Right lobe of liver (tissue), 6 donors: ENCODE measurements around the gene CIB4. TPM values are rescaled to one million over a fixed set of nuclear protein-coding genes. Genes with fewer than 3 reads are reported as not detected.

Experiments used
- ATAC-seq, 4 donors: fragments of 200-7000 bp; cut with Tn5 transposase; one replicate each; pipeline ENCODE4 v1.9.1; 2020; ENCODE audit warnings: mild to moderate bottlenecking in 4 of 4, moderate library complexity in 4 of 4
- DNase-seq, 3 donors: peaks; one replicate each; pipeline ENCODE4 v3.0.0-alpha.2; 2020
- H3K27ac ChIP-seq, 3 donors: fragments of 200-600 bp; one replicate each; pipeline ENCODE4 v1.8.0; 2022
- H3K27me3 ChIP-seq, 2 donors: fragments of 200-600 bp; one replicate each; pipeline ENCODE4 v1.8.0; 2022
- H3K36me3 ChIP-seq, 4 donors: fragments of 200-600 bp; sonication (generic) in 1 of 4; one replicate each; pipeline versions ENCODE4 v1.5.1 to v1.8.0; 2017 to 2022; ENCODE audit warnings: control low read depth in 1 of 4
- H3K4me1 ChIP-seq, 4 donors: fragments of 200-600 bp; sonication (generic) in 1 of 4; one replicate each; pipeline versions ENCODE4 v1.5.1 to v1.8.0; 2017 to 2022; ENCODE audit warnings: control low read depth in 1 of 4
- H3K4me3 ChIP-seq, 3 donors: fragments of 200-600 bp; one replicate each; pipeline ENCODE4 v1.8.0; 2022
- H3K9me3 ChIP-seq, 4 donors: fragments of 200-600 bp; sonication (generic) in 1 of 4; one replicate each; pipeline versions ENCODE4 v1.5.1 to v1.8.0; 2017 to 2022; ENCODE audit warnings: control low read depth in 1 of 4
- POLR2A ChIP-seq: fragments of 450-650 bp; IDR thresholded peaks from one replicate; pipeline ENCODE4 v1.6.1; 2017; ENCODE audit warnings: antibody characterized with exemption, mild to moderate bottlenecking
- WGBS: methylation state at CpG from one replicate; pipeline ENCODE4 v1.1.6; 2018; ENCODE audit warnings: low coverage, low lambda C conversion rate; ENCODE audit not compliant: insufficient coverage; ENCODE audit errors: missing lambda C conversion rate; 5-methylcytosine and 5-hydroxymethylcytosine counted together
- intact Hi-C, 2 donors: fragments of 100-400 bp; cut with DNase I; formaldehyde crosslinking; loops; one replicate each; pipeline versions ENCODE4 v1.11.2 to v1.14.1; 2022
- total RNA-seq, 6 experiments: library from RNA; depleted of rRNA in 2 of 6; stranded (reverse); fragments of >200 nt in 2 of 6; fragmentation: NEBNext Ultra II Directional in 3 of 6; extraction: Animal tissue kit (Norgen Biotek cat#: 25700) in 3 of 6; gene quantifications; one replicate each; pipeline versions ENCODE4 v1.1.0 to v1.2.4, GENCODE V29; 2016 to 2023
- TF ChIP-seq, protein P1 (sequence below), 4 donors: fragments of 200-600 bp in 3 of 4; fragments of 450-650 bp in 1 of 4; IDR thresholded peaks; one replicate each; pipeline versions ENCODE4 v1.5.1 to v1.8.0; 2016 to 2022; ENCODE audit warnings: antibody characterized with exemption in 4 of 4, mild to moderate bottlenecking in 2 of 4
- donor health status: DM: no; HTN: yes; CAD: no.
- donor health status: DM: no; HTN: no; CAD: no.
- donor health status: DM: no; HTN: no; CAD: no.
- donor health status: DM: no; HTN: yes; CAD: no.
- donor health status: DM: no; HTN: yes; CAD: no.

Gene CIB4
- total RNA-seq, 6 experiments from 2014 or later, result not detected

DNA sequence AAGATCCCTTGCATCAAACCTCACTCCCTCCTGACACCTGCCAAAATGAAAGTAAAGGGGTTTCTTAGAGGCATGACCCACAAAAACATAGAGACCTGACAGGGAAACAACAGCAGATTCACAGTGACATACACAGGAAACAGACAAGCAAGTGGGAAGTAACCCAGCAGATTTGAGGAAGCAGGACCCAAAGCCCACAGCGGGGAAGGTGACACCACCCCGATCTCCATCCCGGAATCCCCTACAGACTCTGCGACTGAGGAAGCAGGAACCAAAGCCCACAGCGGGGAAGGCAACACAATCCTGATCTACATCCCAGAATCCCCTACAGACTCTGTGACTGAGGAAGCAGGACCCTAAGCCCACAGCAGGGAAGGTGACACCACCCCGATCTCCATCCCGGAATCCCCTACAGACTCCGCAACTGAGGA lies 21.6 kb downstream of the CIB4 start:
- TF ChIP-seq, protein P1, sequence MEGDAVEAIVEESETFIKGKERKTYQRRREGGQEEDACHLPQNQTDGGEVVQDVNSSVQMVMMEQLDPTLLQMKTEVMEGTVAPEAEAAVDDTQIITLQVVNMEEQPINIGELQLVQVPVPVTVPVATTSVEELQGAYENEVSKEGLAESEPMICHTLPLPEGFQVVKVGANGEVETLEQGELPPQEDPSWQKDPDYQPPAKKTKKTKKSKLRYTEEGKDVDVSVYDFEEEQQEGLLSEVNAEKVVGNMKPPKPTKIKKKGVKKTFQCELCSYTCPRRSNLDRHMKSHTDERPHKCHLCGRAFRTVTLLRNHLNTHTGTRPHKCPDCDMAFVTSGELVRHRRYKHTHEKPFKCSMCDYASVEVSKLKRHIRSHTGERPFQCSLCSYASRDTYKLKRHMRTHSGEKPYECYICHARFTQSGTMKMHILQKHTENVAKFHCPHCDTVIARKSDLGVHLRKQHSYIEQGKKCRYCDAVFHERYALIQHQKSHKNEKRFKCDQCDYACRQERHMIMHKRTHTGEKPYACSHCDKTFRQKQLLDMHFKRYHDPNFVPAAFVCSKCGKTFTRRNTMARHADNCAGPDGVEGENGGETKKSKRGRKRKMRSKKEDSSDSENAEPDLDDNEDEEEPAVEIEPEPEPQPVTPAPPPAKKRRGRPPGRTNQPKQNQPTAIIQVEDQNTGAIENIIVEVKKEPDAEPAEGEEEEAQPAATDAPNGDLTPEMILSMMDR (IDR thresholded peaks at IDR 0.05), result no peak
- no peak for TF ChIP-seq POLR2A
- ATAC-seq, result peak in 1 of 4 donors; percentile 23

DNA sequence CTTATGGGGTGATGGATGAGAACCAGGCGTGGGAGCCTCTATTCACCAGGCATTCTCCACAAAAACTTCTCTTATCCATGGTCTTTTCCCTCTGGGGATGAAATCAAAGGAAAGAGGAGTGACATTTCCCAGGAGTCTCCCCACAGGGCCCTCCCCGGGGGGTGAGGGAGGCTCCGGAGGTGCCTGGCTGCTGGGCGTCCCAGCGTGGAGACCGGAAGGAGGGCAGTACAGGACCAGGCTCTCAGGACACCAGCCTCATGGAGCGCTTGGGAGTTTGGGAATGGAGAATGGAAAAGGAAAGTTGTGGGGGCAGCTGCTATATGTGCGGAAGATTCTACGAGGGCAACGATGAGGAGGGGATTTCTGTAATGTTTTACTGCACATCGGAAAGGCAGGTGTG lies 22.1 kb downstream of the CIB4 start:
- no peaks in the 10 kb centered on the region for H3K9me3 ChIP-seq
- 58% methylated on average over 10 of the region's 11 CpGs for WGBS
- intact Hi-C loops, result no loop called here
- TF ChIP-seq, protein P1 (IDR thresholded peaks at IDR 0.05), result no peak
- no peak for TF ChIP-seq POLR2A
- H3K36me3 ChIP-seq, result no peaks in the 10 kb centered on the region
- H3K4me3 ChIP-seq, result no peak overlapping the region
- H3K4me1 ChIP-seq, result no peaks in the 10 kb centered on the region
- DNase-seq, result peak in 1 of 3 donors; percentile 27
- no peak for ATAC-seq
- H3K27me3 ChIP-seq, result no peaks in the 10 kb centered on the region
- no peak overlapping the region for H3K27ac ChIP-seq

More for the DNA sequence above, 21.6 kb downstream of the CIB4 start:
- Histone ChIP-seq H3K27me3 (no peaks in the 10 kb centered on the region), H3K27ac (no peak overlapping the region), H3K4me1 (no peaks in the 10 kb centered on the region), H3K4me3 (no peak overlapping the region), H3K36me3 (no peaks in the 10 kb centered on the region), H3K9me3 (no peaks in the 10 kb centered on the region)
- 35% methylated on average over 2 of the region's 8 CpGs for WGBS
- intact Hi-C loops, result no loop called here
- peak in 2 of 3 donors; percentile 12 to 27 for DNase-seq

DNA sequence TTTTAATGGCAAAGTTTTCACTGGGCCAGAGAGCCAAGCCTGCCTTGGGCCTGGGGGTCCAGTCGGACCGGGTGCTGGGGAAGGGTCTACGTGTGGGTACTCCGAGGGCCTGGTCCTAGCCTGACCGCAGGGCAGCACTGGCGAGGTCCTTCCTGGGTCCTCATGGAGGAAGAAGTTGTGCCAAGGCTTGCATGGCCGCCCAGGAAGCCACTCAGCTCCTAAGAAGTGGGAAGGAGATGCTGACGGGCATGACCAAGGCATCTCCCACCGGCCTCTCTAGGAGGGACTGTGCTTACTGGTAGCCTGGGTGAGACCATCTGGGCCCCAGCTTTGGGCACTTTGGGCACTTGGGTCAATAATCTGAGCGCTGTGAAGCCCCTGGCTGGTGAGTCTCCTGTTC lies 22.6 kb downstream of the CIB4 start:
- ATAC-seq, result no peak
- no peak overlapping the region for H3K27ac ChIP-seq
- H3K36me3 ChIP-seq, result no peaks in the 10 kb centered on the region
- H3K9me3 ChIP-seq, result no peaks in the 10 kb centered on the region
- TF ChIP-seq, protein P1 (IDR thresholded peaks at IDR 0.05), result no peak
- TF ChIP-seq POLR2A, result no peak
- no peak overlapping the region for H3K4me3 ChIP-seq
- peak in 1 of 3 donors; percentile 34 for DNase-seq
- 93% methylated on average over 5 of the region's 10 CpGs for WGBS
- no peaks in the 10 kb centered on the region for H3K27me3 ChIP-seq
- intact Hi-C loops, result no loop called here
- no peaks in the 10 kb centered on the region for H3K4me1 ChIP-seq

DNA sequence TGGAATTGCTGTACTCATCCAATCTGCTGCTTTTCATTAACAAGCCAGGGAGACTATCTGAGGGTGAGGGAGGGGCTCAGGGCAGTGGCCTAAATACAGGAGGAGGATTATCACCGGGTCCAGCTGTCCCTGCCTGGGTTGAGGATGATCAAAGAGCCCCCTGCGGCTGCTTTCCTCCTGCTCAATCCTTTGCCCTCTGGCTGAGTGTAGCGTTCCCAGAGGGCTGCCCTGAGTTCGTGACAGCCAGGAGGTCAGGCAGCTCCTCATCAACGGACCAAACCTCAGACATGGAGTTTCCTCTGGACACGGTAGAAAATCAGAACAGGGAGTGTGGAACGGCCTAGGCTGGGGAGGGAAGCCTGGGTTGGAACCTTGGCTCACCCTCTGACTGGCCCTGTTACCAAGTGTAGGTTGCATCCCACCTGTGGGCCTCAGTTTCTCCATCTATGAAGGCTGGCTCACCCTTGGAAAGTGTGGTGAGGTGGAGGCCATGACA lies 23.5 kb downstream of the CIB4 start:
- Histone ChIP-seq H3K4me1 (no peaks in the 10 kb centered on the region), H3K4me3 (no peak overlapping the region), H3K27ac (no peak overlapping the region), H3K36me3 (no peaks in the 10 kb centered on the region), H3K27me3 (no peaks in the 10 kb centered on the region), H3K9me3 (no peaks in the 10 kb centered on the region)
- TF ChIP-seq POLR2A, result no peak
- no peak for ATAC-seq
- WGBS, result 45% methylated on average over 3 of the region's 7 CpGs
- DNase-seq, result peak in 1 of 3 donors; percentile 23
- intact Hi-C loops, result no loop called here

DNA sequence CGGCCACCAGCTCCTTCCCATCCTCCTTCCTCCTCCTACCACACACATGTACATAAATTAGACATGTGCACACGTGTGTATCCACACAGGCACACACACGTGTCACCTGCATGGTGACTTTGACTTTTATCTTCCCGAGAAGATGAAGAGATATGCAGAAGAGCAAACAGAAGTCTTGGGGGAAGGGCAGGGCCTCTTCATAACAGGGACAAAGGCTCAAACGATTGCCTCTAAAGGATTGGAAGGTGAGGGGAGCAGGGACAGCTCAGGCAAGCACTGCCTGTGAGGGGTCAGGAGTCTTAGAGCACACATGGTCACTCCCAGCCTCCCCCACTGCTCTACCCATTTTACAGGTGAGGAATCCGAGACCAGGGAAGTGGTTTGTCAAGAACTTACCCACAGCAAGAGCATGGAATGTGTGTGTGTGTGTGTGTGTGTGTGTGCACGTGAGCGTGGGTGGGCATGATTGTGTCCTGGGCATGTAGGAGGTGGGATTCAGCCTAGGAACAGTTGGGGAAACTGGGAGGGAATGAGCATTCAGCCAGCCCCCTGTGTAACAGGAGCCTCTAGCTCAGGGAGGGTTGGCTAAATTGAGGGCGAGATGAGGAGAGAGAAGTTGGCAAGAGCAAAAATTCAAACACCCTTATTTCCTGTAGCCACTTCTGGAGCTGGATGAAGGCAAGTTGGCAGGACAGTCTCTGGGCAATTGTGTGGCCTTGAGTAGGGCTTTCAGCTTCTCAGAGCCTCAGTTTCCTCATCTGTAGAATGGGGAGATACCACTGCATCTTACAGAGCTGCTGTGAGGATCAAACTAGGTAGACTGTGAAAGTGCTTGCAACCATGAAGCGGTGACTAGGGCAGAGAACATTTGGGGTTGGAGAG lies 24.2 kb downstream of the CIB4 start:
- Histone ChIP-seq H3K9me3 (no peaks in the 10 kb centered on the region), H3K27ac (no peak overlapping the region), H3K36me3 (no peaks in the 10 kb centered on the region), H3K4me1 (no peaks in the 10 kb centered on the region), H3K27me3 (no peaks in the 10 kb centered on the region), H3K4me3 (no peak overlapping the region)
- TF ChIP-seq, protein P1 (IDR thresholded peaks at IDR 0.05), result no peak
- no peak for TF ChIP-seq POLR2A
- WGBS, result 53% methylated on average over 7 of the region's 10 CpGs
- DNase-seq (no peak), ATAC-seq (no peak)
- intact Hi-C loops, result no loop called here
